GM12878 (cell line): ENCODE results near the gene IPPK. TPM values are rescaled to one million over a fixed set of nuclear protein-coding genes. Genes with fewer than 3 reads are reported as not detected.

Experiments
- CREM ChIP-seq: IDR thresholded peaks from 2 replicates; pipeline ENCODE4 v1.6.1; 2014; ENCODE audit warnings: antibody characterized with exemption, low read depth
- E2F8 ChIP-seq: fragments of 450-650 bp; IDR thresholded peaks from 2 replicates; pipeline ENCODE4 v1.6.1; 2018; ENCODE audit warnings: mild to moderate bottlenecking, low read depth, moderate library complexity; ENCODE audit not compliant: partially characterized antibody
- FOXK2 ChIP-seq: fragments of 450-650 bp; IDR thresholded peaks from 2 replicates; pipeline ENCODE4 v1.6.1; 2017; ENCODE audit warnings: mild to moderate bottlenecking, moderate library complexity
- IRF5 ChIP-seq: fragments of 450-650 bp; IDR thresholded peaks from 2 replicates; pipeline ENCODE4 v1.6.1; 2017; ENCODE audit warnings: borderline replicate concordance
- NKRF ChIP-seq: fragments of 450-650 bp; conservative IDR thresholded peaks from 2 replicates; pipeline ENCODE4 v1.6.1; 2017; ENCODE audit warnings: mild to moderate bottlenecking, moderate library complexity
- NRF1 ChIP-seq: conservative IDR thresholded peaks from 2 replicates; pipeline ENCODE4 v1.6.1; 2011; ENCODE audit warnings: mild to moderate bottlenecking, low read depth, low read length, improper control_type of control experiment
- ZNF384 ChIP-seq: IDR thresholded peaks from 2 replicates; pipeline ENCODE4 v1.6.1; 2012; ENCODE audit warnings: low read depth, mild to moderate bottlenecking, low read length, improper control_type of control experiment, borderline replicate concordance
- ZNF622 ChIP-seq: fragments of 450-650 bp; IDR thresholded peaks from 2 replicates; pipeline ENCODE4 v1.6.1; 2017; ENCODE audit warnings: mild to moderate bottlenecking, inconsistent platforms
- polyA plus RNA-seq, 11 experiments: library from polyadenylated mRNA; depleted of rRNA in 4 of 11; unstranded in 6 of 11; stranded (reverse) in 5 of 11; fragments of >200 nt; fragmentation: Nextera tagmentation in 4 of 11; fragmentation: Illumina TruSeq in 1 of 11; extraction: Ambion mirVana in 4 of 11; extraction: Trizol in 1 of 11; gene quantifications; 1 replicate in 1 of 11; 2 replicates in 10 of 11; pipeline versions ENCODE4 v1.2.1 to v1.2.3, GENCODE V29; 2011 to 2016; ENCODE audit warnings: inconsistent platforms in 2 of 11, missing spikeins in 2 of 11, low read depth in 1 of 11
- total RNA-seq, 4 experiments: library from RNA; depleted of rRNA in 3 of 4; stranded (reverse); fragments of >200 nt in 3 of 4; fragmentation: Illumina TruSeq in 1 of 4; extraction: Trizol in 1 of 4; gene quantifications; 2 replicates each; pipeline versions ENCODE4 v1.2.1 to v1.2.3, GENCODE V29; 2013 to 2021

IPPK gene
- total and polyA plus RNA-seq, 10 of the 15 experiments (the other 5 are each of a cell fraction or from before 2014, with no cell fraction given), result 2.1 to 22.1 (median 11.4) TPM

- no peak for TF ChIP-seq E2F8
- no peak for TF ChIP-seq NRF1
- TF ChIP-seq NKRF, result no peak
- TF ChIP-seq ZNF384, result no peak
- TF ChIP-seq CREM, result no peak
- no peak for TF ChIP-seq IRF5
- no peak for TF ChIP-seq ZNF622
- no peak for TF ChIP-seq FOXK2
- TF ChIP-seq, all 136 proteins: peak for 0
These were observed 67.5 kb downstream of the IPPK start (continued) for GRCh38 chr9:92602413-92602812.
